CD14-positive monocyte (primary cell): ENCODE measurements around the gene CD200R1. TPM values are rescaled to one million over a fixed set of nuclear protein-coding genes. Genes with fewer than 3 reads are reported as not detected.
"Not testable (repeated sequence)": the region's sequence is repeated elsewhere in the genome, so short reads cannot be mapped to it uniquely, and the experiment has no call there.

Experiments used
- DNase-seq, 3 donors: peaks; one replicate each; pipeline ENCODE4 v3.0.0-alpha.2; 2011 to 2022
- H2AFZ ChIP-seq: 2 replicates; pipeline ENCODE4 v1.6.0; 2012; ENCODE audit warnings: mild to moderate bottlenecking, low read depth, low read length, inconsistent platforms; ENCODE audit not compliant: insufficient read depth, poor library complexity, severe bottlenecking
- H3K27ac ChIP-seq, 2 donors: 1 replicate in 1 of 2; 2 replicates in 1 of 2; pipeline ENCODE4 v1.5.1; 2012 to 2013; ENCODE audit warnings: low read length in 2 of 2, control low read depth in 1 of 2, inconsistent platforms in 1 of 2, low read depth in 1 of 2, mild to moderate bottlenecking in 1 of 2
- H3K27me3 ChIP-seq, 2 donors: one replicate each; pipeline versions ENCODE4 v1.6.0 to v1.6.1; 2011 to 2013; ENCODE audit warnings: low read length in 2 of 2; ENCODE audit not compliant: control insufficient read depth in 2 of 2, insufficient read depth in 2 of 2
- H3K36me3 ChIP-seq, 2 donors: replicated peaks in 1 of 2; 1 replicate in 1 of 2; 2 replicates in 1 of 2; pipeline versions ENCODE4 v1.5.1 to v1.6.1; 2012 to 2013; ENCODE audit warnings: low read length in 2 of 2, control low read depth in 1 of 2, inconsistent platforms in 1 of 2, mild to moderate bottlenecking in 1 of 2; ENCODE audit not compliant: insufficient read depth in 2 of 2, control insufficient read depth in 1 of 2
- H3K4me1 ChIP-seq, 2 donors: 1 replicate in 1 of 2; 2 replicates in 1 of 2; pipeline versions ENCODE4 v1.5.1 to v1.6.1; 2012 to 2013; ENCODE audit warnings: low read length in 2 of 2, control low read depth in 1 of 2, inconsistent platforms in 1 of 2, mild to moderate bottlenecking in 1 of 2, moderate library complexity in 1 of 2; ENCODE audit not compliant: insufficient read depth in 2 of 2, control insufficient read depth in 1 of 2
- H3K4me2 ChIP-seq: replicated peaks from 2 replicates; pipeline ENCODE3; 2012; ENCODE audit warnings: low read length, moderate library complexity, mild to moderate bottlenecking; ENCODE audit not compliant: poor library complexity, severe bottlenecking; ENCODE audit errors: extremely low read depth
- H3K4me3 ChIP-seq, 3 experiments: fragments of 200-600 bp in 1 of 3; sonication (generic) in 1 of 3; replicated peaks in 1 of 3; 1 replicate in 2 of 3; 2 replicates in 1 of 3; pipeline ENCODE4 v1.5.1; 2011 to 2013; ENCODE audit warnings: low read length in 3 of 3, mild to moderate bottlenecking in 3 of 3, control low read depth in 2 of 3, low read depth in 2 of 3, inconsistent platforms in 1 of 3, moderate library complexity in 1 of 3
- H3K79me2 ChIP-seq: 2 replicates; pipeline ENCODE4 v1.6.0; 2012; ENCODE audit warnings: mild to moderate bottlenecking, control low read depth, inconsistent platforms, low read length, moderate library complexity; ENCODE audit not compliant: insufficient read depth
- H3K9ac ChIP-seq: 2 replicates; pipeline ENCODE4 v1.6.0; 2017; ENCODE audit warnings: low read length, mild to moderate bottlenecking; ENCODE audit not compliant: insufficient read depth, poor library complexity, severe bottlenecking
- H3K9me3 ChIP-seq, 2 donors: replicated peaks in 1 of 2; 1 replicate in 1 of 2; 2 replicates in 1 of 2; pipeline versions ENCODE4 v1.5.1 to v1.6.1; 2012 to 2013; ENCODE audit warnings: low read length in 2 of 2, control low read depth in 1 of 2; ENCODE audit not compliant: control insufficient read depth in 1 of 2, insufficient read depth in 1 of 2
- H4K20me1 ChIP-seq: 2 replicates; pipeline ENCODE4 v1.6.0; 2012; ENCODE audit warnings: mild to moderate bottlenecking, low read length, control low read depth, moderate library complexity; ENCODE audit not compliant: insufficient read depth
- H3K27ac Mint-ChIP-seq, 7 donors: one replicate each; pipeline ENCODE4 v1.8.0; 2020; ENCODE audit warnings: mild to moderate bottlenecking in 7 of 7, mixed read lengths in 7 of 7, moderate library complexity in 6 of 7, inconsistent platforms in 2 of 7
- H3K27me3 Mint-ChIP-seq, 3 donors: one replicate each; pipeline ENCODE4 v1.8.0; 2021 to 2022; ENCODE audit warnings: low read depth in 3 of 3, mild to moderate bottlenecking in 3 of 3, mixed read lengths in 3 of 3, moderate library complexity in 3 of 3, inconsistent platforms in 1 of 3
- H3K36me3 Mint-ChIP-seq, 2 donors: one replicate each; pipeline ENCODE4 v1.8.0; 2020; ENCODE audit warnings: mixed read lengths in 2 of 2, inconsistent platforms in 1 of 2, mild to moderate bottlenecking in 1 of 2
- H3K4me1 Mint-ChIP-seq: one replicate; pipeline ENCODE4 v1.8.0; 2020; ENCODE audit warnings: mild to moderate bottlenecking, mixed read lengths
- H3K4me3 Mint-ChIP-seq, 2 donors: one replicate each; pipeline ENCODE4 v1.8.0; 2020; ENCODE audit warnings: mild to moderate bottlenecking in 2 of 2, mixed read lengths in 2 of 2, moderate library complexity in 1 of 2
- H3K9me3 Mint-ChIP-seq, 7 donors: one replicate each; pipeline ENCODE4 v1.8.0; 2020 to 2022; ENCODE audit warnings: mixed read lengths in 7 of 7, mild to moderate bottlenecking in 6 of 7, moderate library complexity in 6 of 7, inconsistent platforms in 2 of 7
- whole genome bisulfite sequencing: methylation state at CpG from one replicate; pipeline ENCODE4 v1.1.5; 2013; ENCODE audit warnings: missing lambda C conversion rate; ENCODE audit not compliant: insufficient coverage; 5-methylcytosine and 5-hydroxymethylcytosine counted together
- intact Hi-C, 2 donors: fragments of 100-400 bp; cut with micrococcal nuclease; formaldehyde crosslinking; loops; one replicate each; pipeline versions ENCODE4 v1.15.0 to v1.15.1; 2023
- polyA plus RNA-seq, 3 donors: library from polyadenylated mRNA; depleted of rRNA in 1 of 3; unstranded in 2 of 3; stranded (reverse) in 1 of 3; fragments of 300-500 nt in 2 of 3; fragments of >200 nt in 1 of 3; fragmentation: Illumina TruSeq in 2 of 3; gene quantifications; 1 replicate in 2 of 3; 2 replicates in 1 of 3; pipeline ENCODE4 v1.2.3, GENCODE V29; 2012 to 2021
- TF ChIP-seq, protein P1 (sequence below): fragments of 200-600 bp; IDR thresholded peaks from one replicate; pipeline ENCODE4 v1.8.0; 2022; ENCODE audit warnings: antibody characterized with exemption, mild to moderate bottlenecking

Gene CD200R1
- polyA plus RNA-seq, 3 donors = 1.5 to 9.0 (median 1.6) TPM

DNA sequence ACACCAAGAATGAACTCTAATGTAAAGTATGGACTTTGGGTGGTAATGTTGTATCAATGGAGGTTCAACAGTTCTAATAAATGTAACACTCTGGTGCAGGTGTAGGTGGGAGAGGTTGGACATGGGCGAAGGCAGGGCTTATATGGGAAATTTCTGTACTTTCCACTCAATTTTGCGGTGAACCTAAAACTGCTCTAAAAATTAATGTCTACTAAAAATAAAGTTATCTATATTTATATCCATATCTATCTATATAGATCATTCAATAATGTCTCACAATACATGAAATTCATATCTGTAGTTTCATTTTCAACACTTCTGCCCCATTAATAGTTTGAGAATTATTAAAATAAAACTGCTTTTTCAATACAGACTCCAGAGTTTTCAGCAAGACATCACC lies 49.3 kb downstream of the CD200R1 start:
- no peaks in the 10 kb centered on the region for H3K36me3 ChIP-seq

DNA sequence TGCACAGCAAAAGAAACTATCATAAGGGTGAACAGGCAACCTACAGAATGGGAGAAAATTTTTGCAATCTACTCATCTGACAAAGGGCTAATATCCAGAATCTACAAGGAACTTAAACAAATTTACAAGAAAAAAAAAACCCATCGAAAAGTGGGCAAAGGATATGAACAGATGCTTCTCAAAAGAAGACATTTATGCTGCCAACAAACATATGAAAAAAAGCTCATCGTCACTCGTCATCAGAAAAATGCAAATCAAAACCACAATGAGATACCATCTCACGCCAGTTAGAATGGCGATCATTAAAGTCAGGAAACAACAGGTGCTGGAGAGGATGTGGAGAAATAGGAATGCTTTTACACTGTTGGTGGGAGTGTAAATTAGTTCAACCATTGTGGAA lies 55.4 kb downstream of the CD200R1 start:
- H2AFZ ChIP-seq, H3K27ac Mint-ChIP-seq, H3K36me3 Mint-ChIP-seq, H4K20me1 ChIP-seq, H3K79me2 ChIP-seq, H3K4me3 Mint-ChIP-seq, H3K36me3 ChIP-seq, H3K27ac ChIP-seq, H3K4me1 ChIP-seq, H3K4me1 Mint-ChIP-seq, H3K27me3 Mint-ChIP-seq, intact Hi-C loops, H3K9ac ChIP-seq, DNase-seq, H3K4me2 ChIP-seq, H3K4me3 ChIP-seq, H3K27me3 ChIP-seq: not testable (repeated sequence)
- WGBS = no CpG with 5 or more reads among the region's 5 CpGs
- H3K9me3 Mint-ChIP-seq = peaks cover 17 to 38% (median 25%) of the 10 kb centered on the region in 7 donors
- peaks cover 4 to 11% of the 10 kb centered on the region in 2 donors for H3K9me3 ChIP-seq

More for the DNA sequence above, 49.3 kb downstream of the CD200R1 start:
- Mint-ChIP-seq H3K4me3 (peak overlapping the region in 1 of 2 donors; percentile 22), H3K27me3 (peaks cover 0 to 4% (median 3%) of the 10 kb centered on the region in 3 donors), H3K27ac (no peak overlapping the region), H3K9me3 (no peaks in the 10 kb centered on the region), H3K4me1 (peaks cover 4% of the 10 kb centered on the region), H3K36me3 (peaks cover 6 to 8% of the 10 kb centered on the region in 2 donors)
- Histone ChIP-seq H3K4me1 (no peaks in the 10 kb centered on the region), H3K4me2 (no peak overlapping the region), H3K79me2 (no peaks in the 10 kb centered on the region), H3K27ac (no peak overlapping the region), H2AFZ (no peak overlapping the region), H3K27me3 (no peaks in the 10 kb centered on the region), H3K9ac (no peak overlapping the region), H4K20me1 (no peaks in the 10 kb centered on the region), H3K9me3 (no peaks in the 10 kb centered on the region), H3K4me3 (no peak overlapping the region)
- DNase-seq = no peak
- WGBS = no CpG with 5 or more reads among the region's 2 CpGs
- TF ChIP-seq, protein P1, sequence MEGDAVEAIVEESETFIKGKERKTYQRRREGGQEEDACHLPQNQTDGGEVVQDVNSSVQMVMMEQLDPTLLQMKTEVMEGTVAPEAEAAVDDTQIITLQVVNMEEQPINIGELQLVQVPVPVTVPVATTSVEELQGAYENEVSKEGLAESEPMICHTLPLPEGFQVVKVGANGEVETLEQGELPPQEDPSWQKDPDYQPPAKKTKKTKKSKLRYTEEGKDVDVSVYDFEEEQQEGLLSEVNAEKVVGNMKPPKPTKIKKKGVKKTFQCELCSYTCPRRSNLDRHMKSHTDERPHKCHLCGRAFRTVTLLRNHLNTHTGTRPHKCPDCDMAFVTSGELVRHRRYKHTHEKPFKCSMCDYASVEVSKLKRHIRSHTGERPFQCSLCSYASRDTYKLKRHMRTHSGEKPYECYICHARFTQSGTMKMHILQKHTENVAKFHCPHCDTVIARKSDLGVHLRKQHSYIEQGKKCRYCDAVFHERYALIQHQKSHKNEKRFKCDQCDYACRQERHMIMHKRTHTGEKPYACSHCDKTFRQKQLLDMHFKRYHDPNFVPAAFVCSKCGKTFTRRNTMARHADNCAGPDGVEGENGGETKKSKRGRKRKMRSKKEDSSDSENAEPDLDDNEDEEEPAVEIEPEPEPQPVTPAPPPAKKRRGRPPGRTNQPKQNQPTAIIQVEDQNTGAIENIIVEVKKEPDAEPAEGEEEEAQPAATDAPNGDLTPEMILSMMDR = no peak
- intact Hi-C loops = no loop called here
